HEK293T (cell line): ENCODE results near the gene GRXCR1.

Source experiments
- CTCF ChIA-PET: fragments of 350-600 bp; formaldehyde crosslinking; extraction: SDS; loops from one replicate; lab custom pipeline; 2021; ENCODE audit warnings: antibody characterized with exemption, inconsistent platforms; lab: Yijun Ruan, JAX
- POLR2A ChIA-PET: fragments of 350-600 bp; formaldehyde crosslinking; extraction: SDS; loops from one replicate; lab custom pipeline; 2020; ENCODE audit warnings: antibody characterized with exemption, inconsistent platforms; lab: Yijun Ruan, JAX
- DNase-seq: peaks from one replicate; pipeline ENCODE4 v3.0.0; 2012; ENCODE audit warnings: mixed read lengths; ENCODE audit errors: extremely low spot score
- ARNT ChIP-seq: fragments of 450-650 bp; IDR thresholded peaks from 2 replicates; pipeline ENCODE4 v1.6.1; 2017; ENCODE audit warnings: mild to moderate bottlenecking
- BHLHE40 ChIP-seq: fragments of 450-650 bp; IDR thresholded peaks from 2 replicates; pipeline ENCODE4 v1.6.1; 2016; ENCODE audit warnings: mild to moderate bottlenecking, moderate library complexity, borderline replicate concordance
- CTBP1 ChIP-seq: fragments of 450-650 bp; IDR thresholded peaks from 2 replicates; pipeline ENCODE4 v1.6.1; 2016; ENCODE audit warnings: borderline replicate concordance
- ELF4 ChIP-seq: fragments of 450-650 bp; IDR thresholded peaks from 2 replicates; pipeline ENCODE4 v1.6.1; 2017; ENCODE audit warnings: antibody characterized with exemption
- FOXA1 ChIP-seq: fragments of 450-650 bp; IDR thresholded peaks from 2 replicates; pipeline ENCODE4 v1.6.1; 2016; ENCODE audit warnings: mild to moderate bottlenecking
- FOXK2 ChIP-seq: fragments of 450-650 bp; IDR thresholded peaks from 2 replicates; pipeline ENCODE4 v1.6.1; 2016; ENCODE audit warnings: mild to moderate bottlenecking
- FOXM1 ChIP-seq: fragments of 450-650 bp; IDR thresholded peaks from 2 replicates; pipeline ENCODE4 v1.6.1; 2017; ENCODE audit warnings: mild to moderate bottlenecking, borderline replicate concordance
- HDGF ChIP-seq: fragments of 450-650 bp; IDR thresholded peaks from 2 replicates; pipeline ENCODE4 v1.6.1; 2017; ENCODE audit warnings: antibody characterized with exemption, borderline replicate concordance
- L3MBTL2 ChIP-seq: fragments of 450-650 bp; conservative IDR thresholded peaks from 2 replicates; pipeline ENCODE4 v1.6.1; 2016; ENCODE audit warnings: mild to moderate bottlenecking
- LEF1 ChIP-seq: fragments of 450-650 bp; IDR thresholded peaks from 2 replicates; pipeline ENCODE4 v1.6.1; 2017; ENCODE audit warnings: mild to moderate bottlenecking, borderline replicate concordance
- NFRKB ChIP-seq: fragments of 450-650 bp; IDR thresholded peaks from 2 replicates; pipeline ENCODE4 v1.6.1; 2016; ENCODE audit warnings: mild to moderate bottlenecking, moderate library complexity
- SP1 ChIP-seq: fragments of 450-650 bp; IDR thresholded peaks from 2 replicates; pipeline ENCODE4 v1.6.1; 2017
- SUZ12 ChIP-seq: fragments of 450-650 bp; IDR thresholded peaks from 2 replicates; pipeline ENCODE4 v1.6.1; 2016; ENCODE audit warnings: mild to moderate bottlenecking
- TARDBP ChIP-seq: fragments of 450-650 bp; IDR thresholded peaks from 2 replicates; pipeline ENCODE4 v1.6.1; 2016
- ZNF384 ChIP-seq: fragments of 450-650 bp; IDR thresholded peaks from 2 replicates; pipeline ENCODE4 v1.6.1; 2016
- TF ChIP-seq, protein P1 (sequence below): fragments of 450-650 bp; IDR thresholded peaks from 2 replicates; pipeline ENCODE4 v1.6.1; 2016

Gene GRXCR1

DNA sequence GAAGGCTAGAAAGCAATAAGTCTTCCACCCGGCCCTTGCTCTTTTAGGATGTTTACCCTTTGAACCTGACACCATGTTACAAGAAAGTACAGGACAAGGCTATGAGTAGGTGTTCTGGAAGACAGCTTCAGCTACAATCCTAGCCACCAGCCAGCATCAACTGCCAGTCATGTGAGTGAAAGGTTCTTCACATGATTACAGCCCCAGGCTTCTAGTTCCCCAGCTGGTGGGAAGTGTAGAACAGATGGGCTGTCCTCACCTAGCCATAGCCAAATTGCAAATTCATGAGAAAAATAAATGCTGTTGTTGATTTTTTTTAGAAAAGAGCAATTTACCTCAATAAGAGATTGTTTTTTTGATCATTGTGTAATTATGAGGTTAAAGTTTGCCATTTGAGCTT lies 60.8 kb downstream of the GRXCR1 start:
- CTCF ChIA-PET, result no interaction called here
- POLR2A ChIA-PET, result no interaction called here
- TF ChIP-seq L3MBTL2, result no peak
- no peak for TF ChIP-seq ELF4
- TF ChIP-seq LEF1, result no peak
- TF ChIP-seq TARDBP, result no peak
- no peak for TF ChIP-seq FOXM1
- TF ChIP-seq FOXK2, result no peak
- no peak for DNase-seq

DNA sequence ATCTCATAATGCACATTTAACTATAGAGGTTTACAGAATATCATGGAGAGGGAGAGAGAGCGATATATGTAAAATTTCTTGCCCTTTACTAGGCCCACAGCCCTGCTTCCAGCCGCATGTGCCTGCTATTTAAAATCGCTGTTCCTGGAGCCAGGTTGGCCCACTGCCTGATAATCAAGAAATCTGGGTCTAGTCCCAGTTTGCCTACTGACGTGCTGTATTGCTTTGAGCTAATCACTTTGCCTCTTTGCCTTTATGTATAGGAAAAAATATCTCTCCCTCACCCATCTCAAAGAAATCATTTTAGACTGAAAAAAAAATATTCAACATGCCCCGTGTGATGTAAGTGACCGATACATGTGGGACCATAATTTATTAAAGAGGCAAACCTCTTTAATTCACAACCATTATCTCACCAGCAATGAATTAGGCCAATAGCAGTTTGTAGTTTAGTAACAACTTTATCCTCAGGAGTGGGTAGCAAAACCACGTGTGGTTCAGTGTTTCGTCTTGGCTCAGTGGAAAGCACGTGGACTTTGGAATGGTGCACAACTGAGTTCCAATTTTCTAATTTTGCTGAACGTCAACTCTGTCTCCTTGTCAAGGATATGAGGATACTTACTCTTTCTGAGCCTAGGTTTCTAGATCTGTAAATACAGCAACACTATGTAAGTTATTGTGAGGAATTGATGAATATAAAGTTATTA lies 62.6 kb downstream of the GRXCR1 start:
- TF ChIP-seq, protein P1, sequence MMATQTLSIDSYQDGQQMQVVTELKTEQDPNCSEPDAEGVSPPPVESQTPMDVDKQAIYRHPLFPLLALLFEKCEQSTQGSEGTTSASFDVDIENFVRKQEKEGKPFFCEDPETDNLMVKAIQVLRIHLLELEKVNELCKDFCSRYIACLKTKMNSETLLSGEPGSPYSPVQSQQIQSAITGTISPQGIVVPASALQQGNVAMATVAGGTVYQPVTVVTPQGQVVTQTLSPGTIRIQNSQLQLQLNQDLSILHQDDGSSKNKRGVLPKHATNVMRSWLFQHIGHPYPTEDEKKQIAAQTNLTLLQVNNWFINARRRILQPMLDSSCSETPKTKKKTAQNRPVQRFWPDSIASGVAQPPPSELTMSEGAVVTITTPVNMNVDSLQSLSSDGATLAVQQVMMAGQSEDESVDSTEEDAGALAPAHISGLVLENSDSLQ, result no peak
- TF ChIP-seq FOXK2, result no peak
- TF ChIP-seq L3MBTL2, result no peak
- TF ChIP-seq LEF1, result no peak
- TF ChIP-seq ELF4, result no peak
- no peak for TF ChIP-seq SP1
- no peak for TF ChIP-seq ZNF384
- TF ChIP-seq NFRKB, result no peak
- TF ChIP-seq CTBP1, result no peak
- TF ChIP-seq BHLHE40, result no peak
- no peak for TF ChIP-seq SUZ12
- no peak for TF ChIP-seq ARNT
- no peak for TF ChIP-seq TARDBP
- TF ChIP-seq HDGF, result no peak
- TF ChIP-seq FOXM1, result no peak
- TF ChIP-seq FOXA1, result no peak
- no peak for DNase-seq
- POLR2A ChIA-PET, result no interaction called here
- CTCF ChIA-PET, result no interaction called here

DNA sequence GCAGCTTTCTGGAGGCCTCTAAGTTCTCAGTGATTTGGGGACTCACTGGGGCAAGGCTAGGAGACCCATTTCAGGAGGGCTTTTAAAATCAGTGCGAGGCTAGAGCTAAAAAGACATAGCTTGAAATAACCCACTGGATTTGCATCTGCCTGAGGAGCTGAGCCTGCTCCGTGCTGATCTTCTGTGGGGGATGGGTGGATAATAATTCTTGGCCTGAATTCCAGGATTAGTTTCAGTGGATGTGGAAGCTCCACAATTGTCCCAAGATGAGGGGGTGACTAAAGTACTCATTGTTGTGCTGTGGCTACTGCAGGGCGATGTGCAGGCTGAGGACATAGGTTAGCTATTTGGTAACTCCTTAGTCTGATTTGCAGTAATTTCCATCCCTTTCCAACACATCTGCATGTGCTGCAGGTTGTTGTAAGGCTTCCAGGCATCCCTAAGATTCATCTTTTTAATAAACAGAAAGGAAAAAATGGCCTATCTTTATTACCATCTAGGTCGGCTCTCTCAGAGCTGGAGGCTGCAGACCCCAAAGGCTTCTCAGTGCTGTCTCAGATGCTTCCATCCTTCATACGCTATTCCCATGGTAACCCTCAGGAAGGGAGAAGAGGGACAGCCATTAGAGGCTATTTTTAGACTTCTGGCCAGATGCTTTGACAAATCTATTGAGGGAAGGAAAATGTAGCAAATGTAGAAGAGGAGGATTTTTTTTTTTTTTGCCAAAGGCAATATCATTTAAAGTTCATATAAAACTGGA lies 63.4 kb downstream of the GRXCR1 start:
- TF ChIP-seq LEF1, result no peak
- no peak for TF ChIP-seq ZNF384
- TF ChIP-seq ARNT, result no peak
- TF ChIP-seq, protein P1, result no peak
- TF ChIP-seq TARDBP, result no peak
- no peak for TF ChIP-seq FOXK2
- TF ChIP-seq CTBP1, result no peak
- TF ChIP-seq ELF4, result no peak
- no peak for TF ChIP-seq SUZ12
- no peak for TF ChIP-seq L3MBTL2
- TF ChIP-seq FOXM1, result no peak
- TF ChIP-seq SP1, result no peak
- TF ChIP-seq FOXA1, result no peak
- no peak for TF ChIP-seq NFRKB
- TF ChIP-seq BHLHE40, result no peak
- TF ChIP-seq HDGF, result no peak
- POLR2A ChIA-PET, result no interaction called here
- CTCF ChIA-PET, result no interaction called here
- no peak for DNase-seq

GRCh38 chr4:42965326-42965725 lies 72.8 kb downstream of the GRXCR1 start:
- TF ChIP-seq, protein P1, result no peak
- TF ChIP-seq ZNF384 (no peak), BHLHE40 (no peak), HDGF (no peak), ELF4 (no peak), FOXK2 (no peak), ARNT (no peak), NFRKB (no peak), FOXM1 (no peak), L3MBTL2 (no peak), LEF1 (no peak)
- ChIA-PET POLR2A (no interaction called here), CTCF (no interaction called here)
- no peak for DNase-seq

- ChIA-PET POLR2A (no interaction called here), CTCF (no interaction called here)
- TF ChIP-seq SP1, result no peak
- no peak for TF ChIP-seq HDGF
- TF ChIP-seq FOXM1, result no peak
- TF ChIP-seq ZNF384, result no peak
- TF ChIP-seq FOXA1, result no peak
- no peak for TF ChIP-seq TARDBP
- no peak for TF ChIP-seq ELF4
- no peak for TF ChIP-seq L3MBTL2
- TF ChIP-seq LEF1, result no peak
- no peak for DNase-seq
Observed at GRCh38 chr4:42985976-42986375, 93.5 kb downstream of the GRXCR1 start.
